GM10266 (cell line): Measurements from ENCODE around the gene SKAP2.

Experiments used
- DNase-seq: peaks from one replicate; pipeline ENCODE4 v3.0.0; 2012; ENCODE audit errors: extremely low spot score
- TF ChIP-seq, protein P1 (sequence below): IDR thresholded peaks from 2 replicates; pipeline ENCODE4 v1.5.1; 2012; ENCODE audit warnings: mild to moderate bottlenecking, low read depth; ENCODE audit not compliant: control insufficient read depth, insufficient read depth; ENCODE audit errors: missing control alignments

The SKAP2 gene

GRCh38 chr7:26760501-26760900 is 103.9 kb downstream of the SKAP2 start:
- TF ChIP-seq, protein P1, sequence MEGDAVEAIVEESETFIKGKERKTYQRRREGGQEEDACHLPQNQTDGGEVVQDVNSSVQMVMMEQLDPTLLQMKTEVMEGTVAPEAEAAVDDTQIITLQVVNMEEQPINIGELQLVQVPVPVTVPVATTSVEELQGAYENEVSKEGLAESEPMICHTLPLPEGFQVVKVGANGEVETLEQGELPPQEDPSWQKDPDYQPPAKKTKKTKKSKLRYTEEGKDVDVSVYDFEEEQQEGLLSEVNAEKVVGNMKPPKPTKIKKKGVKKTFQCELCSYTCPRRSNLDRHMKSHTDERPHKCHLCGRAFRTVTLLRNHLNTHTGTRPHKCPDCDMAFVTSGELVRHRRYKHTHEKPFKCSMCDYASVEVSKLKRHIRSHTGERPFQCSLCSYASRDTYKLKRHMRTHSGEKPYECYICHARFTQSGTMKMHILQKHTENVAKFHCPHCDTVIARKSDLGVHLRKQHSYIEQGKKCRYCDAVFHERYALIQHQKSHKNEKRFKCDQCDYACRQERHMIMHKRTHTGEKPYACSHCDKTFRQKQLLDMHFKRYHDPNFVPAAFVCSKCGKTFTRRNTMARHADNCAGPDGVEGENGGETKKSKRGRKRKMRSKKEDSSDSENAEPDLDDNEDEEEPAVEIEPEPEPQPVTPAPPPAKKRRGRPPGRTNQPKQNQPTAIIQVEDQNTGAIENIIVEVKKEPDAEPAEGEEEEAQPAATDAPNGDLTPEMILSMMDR = no peak
- no peak for DNase-seq

DNA sequence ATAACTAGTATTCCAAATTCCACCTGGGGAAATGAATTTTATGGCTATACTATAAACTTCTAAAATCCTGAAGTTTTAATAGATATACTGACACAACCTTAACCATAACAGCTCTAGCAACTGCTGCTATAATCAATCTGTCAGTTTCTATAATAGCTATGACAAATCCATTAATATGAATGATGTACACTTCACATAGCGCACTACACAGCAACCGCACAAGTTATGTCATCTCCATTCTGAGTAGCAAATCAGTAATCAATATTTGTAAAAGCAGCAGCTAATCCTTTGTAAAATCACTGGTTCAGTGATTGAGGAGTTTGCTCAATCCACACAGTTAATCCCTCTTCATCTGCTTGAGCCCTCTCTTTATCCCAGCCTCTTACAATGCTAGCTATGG is 105.3 kb downstream of the SKAP2 start:
- TF ChIP-seq, protein P1 = no peak
- no peak for DNase-seq

- no peak for DNase-seq
- TF ChIP-seq, protein P1 = no peak
Observed at GRCh38 chr7:26743205-26743604, 121.2 kb downstream of the SKAP2 start.

- TF ChIP-seq, protein P1 = no peak
Observed at GRCh38 chr7:26735976-26736600, 128.3 kb downstream of the SKAP2 start.

GRCh38 chr7:26729150-26729775 is 135.1 kb downstream of the SKAP2 start:
- DNase-seq = no peak
- TF ChIP-seq, protein P1 = no peak

More at GRCh38 chr7:26735976-26736600, 128.3 kb downstream of the SKAP2 start:
- no peak for DNase-seq

- TF ChIP-seq, protein P1 = no peak
- no peak for DNase-seq
Observed at GRCh38 chr7:26726051-26726450, 138.3 kb downstream of the SKAP2 start.

DNA sequence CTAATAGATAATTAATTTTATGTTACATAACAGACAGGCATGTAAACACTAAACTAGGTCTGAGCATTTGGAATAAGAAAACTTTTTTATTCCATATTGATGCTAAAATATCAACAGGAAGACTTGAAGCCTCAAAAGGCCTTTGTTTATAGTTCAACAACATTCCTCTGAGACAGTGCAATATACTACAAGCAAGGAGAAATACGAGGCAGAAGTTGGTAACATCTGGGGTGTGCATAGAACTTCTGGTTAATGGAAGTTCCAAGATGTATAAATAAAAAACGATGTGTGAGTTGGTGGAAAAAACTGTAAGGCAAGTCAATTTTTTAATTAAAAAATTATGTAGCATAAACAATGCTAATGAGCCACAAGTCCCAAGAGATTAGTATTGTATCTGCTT is 139.6 kb downstream of the SKAP2 start:
- TF ChIP-seq, protein P1 = no peak
- DNase-seq = no peak
